GM12801 (cell line): ENCODE results near the gene RTRAF.

Source experiments
- TF ChIP-seq, protein P1 (sequence below): IDR thresholded peaks from one replicate; pipeline ENCODE4 v1.5.1; 2011; ENCODE audit warnings: control low read depth; ENCODE audit not compliant: insufficient read length; ENCODE audit errors: extremely low read depth

Gene RTRAF

DNA sequence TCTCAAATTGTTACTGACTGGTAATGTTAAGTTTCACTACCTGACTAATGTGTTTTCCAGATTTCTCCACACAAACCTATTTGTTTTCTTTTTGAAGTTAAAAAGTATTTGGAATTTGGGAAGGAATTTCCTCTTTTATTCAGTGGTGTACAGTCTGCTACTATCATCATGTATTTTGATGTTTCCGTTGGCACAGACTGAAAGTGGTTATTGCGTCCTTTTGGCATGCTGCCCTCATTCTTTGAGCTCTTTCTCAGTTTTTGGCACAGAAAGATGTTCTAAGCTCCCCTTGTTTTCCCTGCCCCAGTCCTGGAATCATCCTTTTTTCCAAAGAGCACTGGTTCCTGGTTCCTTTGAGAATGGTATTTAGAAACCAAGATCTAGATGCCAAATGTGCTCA, 31.4 kb upstream of the RTRAF start:
- TF ChIP-seq, protein P1, sequence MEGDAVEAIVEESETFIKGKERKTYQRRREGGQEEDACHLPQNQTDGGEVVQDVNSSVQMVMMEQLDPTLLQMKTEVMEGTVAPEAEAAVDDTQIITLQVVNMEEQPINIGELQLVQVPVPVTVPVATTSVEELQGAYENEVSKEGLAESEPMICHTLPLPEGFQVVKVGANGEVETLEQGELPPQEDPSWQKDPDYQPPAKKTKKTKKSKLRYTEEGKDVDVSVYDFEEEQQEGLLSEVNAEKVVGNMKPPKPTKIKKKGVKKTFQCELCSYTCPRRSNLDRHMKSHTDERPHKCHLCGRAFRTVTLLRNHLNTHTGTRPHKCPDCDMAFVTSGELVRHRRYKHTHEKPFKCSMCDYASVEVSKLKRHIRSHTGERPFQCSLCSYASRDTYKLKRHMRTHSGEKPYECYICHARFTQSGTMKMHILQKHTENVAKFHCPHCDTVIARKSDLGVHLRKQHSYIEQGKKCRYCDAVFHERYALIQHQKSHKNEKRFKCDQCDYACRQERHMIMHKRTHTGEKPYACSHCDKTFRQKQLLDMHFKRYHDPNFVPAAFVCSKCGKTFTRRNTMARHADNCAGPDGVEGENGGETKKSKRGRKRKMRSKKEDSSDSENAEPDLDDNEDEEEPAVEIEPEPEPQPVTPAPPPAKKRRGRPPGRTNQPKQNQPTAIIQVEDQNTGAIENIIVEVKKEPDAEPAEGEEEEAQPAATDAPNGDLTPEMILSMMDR: no peak

DNA sequence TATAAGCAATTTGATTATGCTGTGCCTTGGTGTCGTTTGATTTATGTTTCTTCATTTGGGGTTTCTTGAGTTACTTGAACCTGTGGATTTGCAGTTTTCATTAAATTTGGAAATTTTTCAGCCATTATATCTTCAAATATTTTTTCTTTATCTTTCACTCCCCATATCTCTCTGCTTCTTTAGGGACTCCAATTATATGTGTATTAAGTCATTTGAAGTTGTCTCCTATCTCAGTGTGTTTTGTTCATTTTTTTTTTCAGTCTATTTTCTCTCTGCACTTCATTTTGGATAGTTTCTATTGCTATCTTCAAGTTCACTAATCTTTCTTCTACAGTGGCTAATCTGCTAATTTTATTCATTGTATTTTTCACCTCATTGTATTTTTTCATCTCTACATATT, 29.4 kb upstream of the RTRAF start:
- TF ChIP-seq, protein P1: no peak

DNA sequence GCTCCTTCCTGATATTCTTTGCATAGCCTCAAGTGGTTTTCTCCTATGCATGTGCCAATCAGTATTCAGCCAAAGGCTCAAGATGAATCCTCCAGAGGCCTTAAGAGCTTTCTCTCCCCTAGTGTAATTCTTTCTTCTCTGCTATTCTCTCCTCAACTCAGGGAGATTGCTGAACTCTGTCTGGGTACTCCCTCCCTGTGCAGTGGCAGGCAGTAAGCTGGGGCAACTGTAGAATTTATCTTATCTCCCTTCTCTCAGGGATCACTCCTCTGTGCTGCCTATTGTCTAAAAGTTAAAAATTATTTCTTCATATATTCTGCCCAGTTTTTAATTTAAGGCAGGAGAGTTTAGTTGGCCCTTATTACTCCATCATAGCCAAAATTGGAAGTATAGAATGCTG, 28.5 kb upstream of the RTRAF start:
- TF ChIP-seq, protein P1: no peak

DNA sequence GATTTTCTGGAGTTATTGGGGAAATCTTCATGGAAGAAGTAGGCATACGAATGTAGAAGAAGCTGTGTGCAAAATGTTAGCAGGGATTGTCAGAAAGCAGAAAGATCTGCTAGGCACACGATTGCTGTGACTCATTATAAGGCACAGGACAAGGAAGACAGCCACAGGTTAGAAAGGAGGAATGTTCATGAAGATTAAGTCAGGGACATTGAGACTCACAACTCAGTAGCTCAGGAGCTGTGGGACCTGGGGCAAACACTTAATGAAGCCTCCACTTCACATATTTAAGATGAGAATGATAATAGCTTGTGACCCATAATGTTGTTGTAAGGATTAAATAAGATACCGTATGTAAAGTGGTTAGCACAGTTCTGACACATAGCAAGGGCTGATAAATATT, 26.6 kb upstream of the RTRAF start:
- TF ChIP-seq, protein P1: no peak

DNA sequence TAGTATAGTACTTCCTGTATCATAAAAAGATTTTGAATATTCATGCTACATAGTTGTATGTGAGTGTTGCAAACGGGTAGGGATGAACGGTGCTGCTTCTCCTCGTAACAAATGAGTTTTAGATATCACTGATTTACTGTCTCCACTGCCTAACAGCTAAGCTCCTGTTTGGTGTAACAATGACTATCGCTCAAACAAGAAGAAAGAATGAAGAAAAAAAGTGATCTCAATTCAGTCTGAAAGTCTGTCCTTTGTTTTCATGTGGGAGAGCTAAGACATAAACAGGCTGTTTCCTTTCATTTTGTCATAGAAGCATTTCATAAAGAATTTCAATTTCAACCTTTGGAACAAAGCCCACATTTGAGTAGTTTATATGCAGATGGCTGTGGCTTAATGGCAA, 26.1 kb upstream of the RTRAF start:
- TF ChIP-seq, protein P1: no peak

DNA sequence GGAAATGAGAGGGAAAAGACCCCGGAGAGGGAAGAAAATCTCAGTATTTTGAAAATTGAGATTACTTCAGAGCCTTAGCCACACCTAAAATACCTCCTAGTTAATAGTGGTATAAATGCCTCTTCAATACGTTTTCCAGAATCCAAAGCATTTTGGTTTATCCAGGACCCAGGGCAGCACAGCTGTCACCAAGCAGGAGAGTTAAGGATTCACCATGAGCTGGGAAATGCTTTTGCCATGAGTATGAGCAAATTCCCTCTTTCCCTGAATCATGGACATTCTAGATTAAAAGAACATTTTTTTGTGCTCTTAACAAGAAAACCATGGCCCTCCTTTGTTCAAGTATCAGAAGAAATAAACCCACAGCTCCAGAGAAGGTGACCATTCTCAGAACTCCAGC, 21.8 kb upstream of the RTRAF start:
- TF ChIP-seq, protein P1: no peak

DNA sequence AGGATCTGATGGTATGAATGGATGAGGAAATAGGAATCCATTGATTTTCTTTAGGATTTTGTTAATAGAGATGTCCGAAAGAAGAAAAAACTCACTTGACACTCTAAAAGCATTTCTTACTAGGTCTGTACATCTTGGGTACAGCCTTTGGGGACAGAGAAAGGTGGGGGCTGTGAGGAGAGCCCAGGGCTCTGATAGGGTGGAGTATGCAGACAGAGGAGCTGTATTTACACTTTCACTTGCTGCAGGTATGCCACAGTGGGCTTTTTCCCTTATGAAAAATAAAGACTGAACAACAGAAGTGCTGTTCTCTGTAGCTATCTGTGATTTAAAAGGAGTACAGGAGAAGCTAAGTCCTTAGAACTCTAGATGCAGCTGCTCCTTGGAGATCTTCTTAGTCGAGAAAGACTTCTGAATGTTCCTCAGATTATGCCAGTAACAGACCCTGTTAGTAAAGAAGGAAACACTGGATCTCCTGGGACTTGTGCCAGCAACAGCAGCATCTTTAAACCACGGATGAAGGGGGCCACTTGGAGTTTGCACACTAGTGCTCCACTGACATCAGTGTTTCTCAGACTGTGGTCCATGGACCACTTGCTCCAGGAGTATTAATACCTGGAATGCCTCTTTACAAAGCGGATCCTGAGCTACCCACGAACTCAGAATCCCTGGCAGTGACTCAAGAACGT, 19.4 kb upstream of the RTRAF start:
- TF ChIP-seq, protein P1: no peak
